Hematopoietic multipotent progenitor cell (in vitro differentiated cells): ENCODE data around the gene NAIP. TPM values are rescaled to one million over a fixed set of nuclear protein-coding genes. Genes with fewer than 3 reads are reported as not detected.
"Not testable (repeated sequence)": the region's sequence is repeated elsewhere in the genome, so short reads cannot be mapped to it uniquely, and the experiment has no call there.

Experiments
- DNase-seq, 3 donors: peaks; one replicate each; pipeline ENCODE4 v3.0.0-alpha.2; 2011 to 2015; ENCODE audit warnings: low read depth in 2 of 3, low spot score in 2 of 3
- total RNA-seq: library from RNA; depleted of rRNA; stranded (reverse); fragments of >200 nt; gene quantifications from one replicate; pipeline ENCODE4 v1.2.3, GENCODE V29; 2012

NAIP gene, protein sequence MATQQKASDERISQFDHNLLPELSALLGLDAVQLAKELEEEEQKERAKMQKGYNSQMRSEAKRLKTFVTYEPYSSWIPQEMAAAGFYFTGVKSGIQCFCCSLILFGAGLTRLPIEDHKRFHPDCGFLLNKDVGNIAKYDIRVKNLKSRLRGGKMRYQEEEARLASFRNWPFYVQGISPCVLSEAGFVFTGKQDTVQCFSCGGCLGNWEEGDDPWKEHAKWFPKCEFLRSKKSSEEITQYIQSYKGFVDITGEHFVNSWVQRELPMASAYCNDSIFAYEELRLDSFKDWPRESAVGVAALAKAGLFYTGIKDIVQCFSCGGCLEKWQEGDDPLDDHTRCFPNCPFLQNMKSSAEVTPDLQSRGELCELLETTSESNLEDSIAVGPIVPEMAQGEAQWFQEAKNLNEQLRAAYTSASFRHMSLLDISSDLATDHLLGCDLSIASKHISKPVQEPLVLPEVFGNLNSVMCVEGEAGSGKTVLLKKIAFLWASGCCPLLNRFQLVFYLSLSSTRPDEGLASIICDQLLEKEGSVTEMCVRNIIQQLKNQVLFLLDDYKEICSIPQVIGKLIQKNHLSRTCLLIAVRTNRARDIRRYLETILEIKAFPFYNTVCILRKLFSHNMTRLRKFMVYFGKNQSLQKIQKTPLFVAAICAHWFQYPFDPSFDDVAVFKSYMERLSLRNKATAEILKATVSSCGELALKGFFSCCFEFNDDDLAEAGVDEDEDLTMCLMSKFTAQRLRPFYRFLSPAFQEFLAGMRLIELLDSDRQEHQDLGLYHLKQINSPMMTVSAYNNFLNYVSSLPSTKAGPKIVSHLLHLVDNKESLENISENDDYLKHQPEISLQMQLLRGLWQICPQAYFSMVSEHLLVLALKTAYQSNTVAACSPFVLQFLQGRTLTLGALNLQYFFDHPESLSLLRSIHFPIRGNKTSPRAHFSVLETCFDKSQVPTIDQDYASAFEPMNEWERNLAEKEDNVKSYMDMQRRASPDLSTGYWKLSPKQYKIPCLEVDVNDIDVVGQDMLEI (N-terminal part only)
- 9.7 TPM for total RNA-seq

DNA sequence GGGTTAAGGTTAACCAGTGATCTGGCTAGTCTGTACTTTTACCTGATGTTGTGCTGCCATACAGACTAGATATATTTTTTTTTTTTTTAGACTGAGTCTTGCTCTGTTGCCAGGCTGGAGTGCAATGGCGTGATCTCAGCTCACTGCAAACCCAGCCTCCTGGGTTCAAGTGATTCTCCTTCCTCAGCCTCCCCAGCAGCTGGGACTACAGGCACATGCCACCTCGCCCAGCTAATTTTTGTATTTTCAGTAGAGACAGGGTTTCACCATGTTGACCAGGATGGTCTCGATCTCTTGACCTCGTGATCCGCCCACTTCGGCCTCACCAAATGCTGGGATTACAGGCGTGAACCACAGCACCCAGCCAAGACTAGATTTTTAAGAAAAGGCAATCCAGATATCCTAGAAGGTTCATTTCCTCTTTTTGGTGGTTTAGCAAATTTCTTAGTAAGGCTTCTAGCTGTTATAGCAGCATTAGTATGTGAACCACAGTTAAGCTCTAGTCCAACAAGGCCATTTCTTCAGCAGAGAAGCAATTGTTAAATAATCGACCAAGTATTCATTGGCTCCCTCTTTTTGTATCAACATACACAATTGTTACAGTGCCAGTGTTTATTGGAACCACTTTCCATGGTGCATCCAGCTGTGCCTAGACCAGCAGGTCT, at the start of gene NAIP:
TSS of gene NAIP (minus strand) at position 51 of the 665 bp plus-strand sequence. CDS start 12,424 bp downstream, outside the sequence.
- not testable (repeated sequence) for DNase-seq

DNA sequence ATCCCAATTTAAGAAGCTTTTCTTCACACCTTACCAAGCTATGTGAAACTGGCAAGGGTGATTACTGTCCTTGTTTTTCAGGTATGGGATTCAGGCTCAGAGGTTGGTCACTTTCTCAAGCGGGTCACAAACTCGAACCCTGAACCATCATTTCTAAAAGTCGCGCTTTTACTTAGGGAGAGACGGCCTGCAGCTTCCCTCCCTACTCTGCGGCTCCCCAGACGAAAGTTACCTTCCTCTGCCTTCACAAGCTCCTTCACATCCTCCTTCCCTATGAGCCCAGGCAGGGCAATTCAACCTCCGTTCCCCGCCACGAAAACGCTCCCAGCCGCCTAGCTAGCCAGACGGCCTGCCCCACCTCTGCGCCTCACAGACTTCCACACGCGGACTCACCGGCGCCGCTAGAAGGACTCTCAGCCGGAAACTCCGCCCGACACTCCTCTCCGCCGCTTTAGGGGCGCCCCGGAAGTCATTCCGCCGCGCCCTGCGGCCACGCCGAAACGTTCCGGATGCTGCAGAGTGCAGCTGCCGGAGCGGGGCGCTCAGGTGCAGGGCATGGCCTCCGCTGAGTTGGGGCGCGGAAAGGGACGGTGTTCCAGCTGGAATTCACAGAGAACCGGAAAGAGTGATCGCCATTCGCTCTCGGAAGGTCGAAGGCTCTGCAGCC, 42.3 kb upstream of the NAIP start, which contains the start of gene GTF2H2:
TSS of gene GTF2H2 (minus strand) at position 415 of the 667 bp plus-strand sequence. CDS start 4,913 bp downstream, outside the sequence.
- DNase-seq = not testable (repeated sequence)

DNA sequence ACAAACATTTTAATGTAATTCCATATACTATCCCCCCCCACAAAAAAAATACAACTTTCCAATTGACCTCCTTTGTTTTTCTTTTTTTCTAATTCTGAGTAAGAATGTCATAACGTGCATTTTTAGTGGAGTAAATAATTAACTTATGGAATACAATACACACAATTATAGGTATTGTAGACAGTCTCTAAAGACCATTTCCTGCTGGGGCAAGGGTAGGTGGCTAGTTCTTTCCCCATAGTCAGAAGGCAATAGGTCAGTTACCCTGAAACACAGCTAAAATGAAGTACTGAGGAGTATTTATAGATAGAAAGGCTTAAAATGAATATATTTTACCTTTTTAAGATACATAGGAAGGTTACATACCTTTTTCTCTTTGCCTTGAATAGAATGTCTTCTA, 36.2 kb upstream of the NAIP start:
- not testable (repeated sequence) for DNase-seq

DNA sequence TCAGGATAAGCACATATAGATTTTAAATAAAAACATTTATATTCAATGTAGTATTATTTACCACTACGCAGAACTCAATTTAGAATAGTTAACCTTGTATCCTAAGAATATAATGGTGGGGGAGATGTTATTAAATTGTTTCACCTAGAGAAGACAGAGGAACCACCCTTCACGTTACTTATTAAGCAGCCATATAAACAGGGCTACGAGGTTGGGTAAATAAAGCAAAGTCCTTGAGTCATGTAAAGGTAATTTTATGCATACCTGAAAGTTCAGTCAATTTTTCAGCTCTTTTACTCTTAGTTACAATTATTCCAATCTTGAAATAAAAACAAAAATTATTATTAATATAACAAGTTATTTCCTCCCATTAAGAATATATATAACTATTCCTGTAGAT, 34.3 kb upstream of the NAIP start:
- not testable (repeated sequence) for DNase-seq

DNA sequence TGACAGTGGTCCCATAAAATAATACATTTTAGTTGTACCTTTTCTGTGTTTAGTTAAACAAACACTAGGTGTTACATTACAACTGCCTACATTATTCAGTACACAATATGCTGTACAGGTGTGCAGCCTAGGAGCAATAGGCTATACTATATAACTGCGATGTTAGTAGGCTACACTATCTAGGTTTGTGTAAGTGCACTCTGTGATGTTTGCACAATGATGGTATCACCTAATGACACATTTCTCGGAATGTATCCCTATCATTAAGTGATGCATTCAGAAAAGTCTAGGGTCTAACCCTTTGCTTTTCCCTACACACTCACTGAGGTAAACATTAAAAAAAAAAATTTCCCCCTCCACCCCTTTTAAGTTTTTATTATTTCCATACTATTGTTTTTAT, 19.7 kb upstream of the NAIP start:
- DNase-seq = not testable (repeated sequence)

DNA sequence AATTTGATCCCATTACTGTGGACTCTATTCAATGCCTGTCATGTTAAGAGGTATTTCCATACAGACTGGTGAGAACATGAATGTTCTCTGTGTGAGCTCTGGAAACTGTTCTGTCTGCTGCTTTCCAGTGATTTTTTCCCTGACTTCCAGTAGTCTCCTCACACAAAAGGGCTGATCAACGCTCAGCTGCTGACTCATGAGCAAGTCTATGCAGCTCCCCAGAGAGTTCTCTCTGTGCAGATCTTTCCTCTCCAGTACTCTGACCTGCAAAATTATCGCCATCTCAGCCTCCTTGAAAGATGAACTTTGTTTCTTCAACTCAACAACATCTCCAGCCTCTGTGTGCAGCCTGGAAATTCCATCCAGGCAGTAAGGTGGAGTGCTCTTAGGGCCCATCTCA, 19.0 kb upstream of the NAIP start:
- not testable (repeated sequence) for DNase-seq

DNA sequence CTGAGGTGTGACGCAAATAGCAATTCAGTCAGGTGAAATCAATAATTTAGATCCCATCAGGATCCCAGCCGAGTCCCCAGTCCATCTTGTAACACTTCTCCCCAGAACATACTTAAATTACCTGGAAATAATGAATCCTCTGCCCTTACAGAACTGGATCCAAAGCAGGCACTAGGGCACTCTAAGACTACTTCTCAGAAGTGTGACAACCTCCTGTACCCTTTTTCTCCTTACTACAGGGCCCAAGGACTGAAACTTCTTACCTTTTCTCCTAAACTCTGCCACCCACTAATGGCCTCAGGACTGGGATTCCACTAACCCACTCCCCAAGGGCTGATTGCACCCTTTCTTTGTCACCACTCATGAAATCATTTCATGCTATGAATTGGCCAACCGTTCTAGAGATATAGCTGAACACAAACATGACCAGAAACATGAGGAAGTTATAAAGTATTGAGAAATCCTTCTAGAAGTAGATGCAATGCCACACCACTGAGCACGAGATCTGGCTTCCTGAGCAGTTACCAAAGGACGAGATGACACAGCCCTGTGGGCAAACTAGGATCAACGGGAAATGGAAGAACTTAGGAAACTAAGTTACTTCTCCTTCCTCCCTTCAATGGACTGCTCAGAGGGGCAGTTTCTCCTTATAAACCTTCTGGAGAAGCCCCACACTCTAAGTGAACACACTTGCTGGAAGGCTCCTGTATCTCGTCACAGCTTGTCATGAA, 6.1 kb upstream of the NAIP start:
- not testable (repeated sequence) for DNase-seq

DNA sequence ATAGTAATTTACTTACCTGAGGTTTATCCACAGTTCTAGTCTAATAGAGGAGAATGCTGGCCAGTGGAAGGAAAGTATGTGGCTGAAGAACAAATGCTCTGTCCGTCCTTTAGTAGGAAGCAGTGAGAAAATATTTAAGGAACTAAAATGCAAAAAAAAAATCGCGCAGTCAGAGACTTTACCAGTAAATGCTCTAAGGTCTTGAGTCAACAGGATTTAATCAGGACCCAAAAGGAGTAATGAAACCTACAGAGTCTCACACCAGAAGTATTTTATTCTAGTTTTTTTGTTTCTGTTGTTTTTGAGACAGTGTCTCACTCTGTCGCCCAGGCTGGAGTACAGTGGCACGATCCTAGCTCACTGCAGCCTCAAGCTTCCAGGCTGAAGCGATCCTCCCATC, 4.5 kb downstream of the NAIP start:
- not testable (repeated sequence) for DNase-seq

DNA sequence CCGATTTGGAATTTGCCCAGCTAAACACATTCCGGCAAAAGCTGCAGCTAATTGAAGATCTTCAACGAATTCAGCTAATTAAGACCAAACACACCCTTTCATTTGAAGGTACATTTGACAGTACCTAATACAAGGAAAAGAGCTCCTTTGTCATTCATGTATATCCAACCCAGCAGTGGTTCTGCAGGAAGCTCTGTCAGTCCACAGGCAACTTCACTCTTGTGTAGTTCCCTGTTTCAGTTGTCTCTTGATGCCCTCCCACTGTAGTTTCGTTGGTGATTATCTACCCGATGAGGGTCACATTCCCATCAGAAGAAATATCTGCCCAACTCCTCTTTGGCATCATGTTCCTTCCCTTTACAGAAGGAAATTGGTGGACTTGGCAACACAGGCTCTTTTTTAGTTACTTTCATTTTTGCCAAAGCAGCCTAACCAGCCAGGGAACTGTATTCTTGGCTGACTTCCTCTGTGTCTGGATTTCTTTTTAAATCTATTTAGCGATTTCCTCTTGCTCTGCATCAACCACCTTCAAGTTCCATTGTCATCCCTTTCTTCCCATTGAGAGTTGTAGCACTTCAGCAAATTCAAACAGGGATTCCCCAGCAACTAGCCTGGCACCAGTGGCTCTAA, 6.6 kb downstream of the NAIP start:
- DNase-seq = not testable (repeated sequence)

DNA sequence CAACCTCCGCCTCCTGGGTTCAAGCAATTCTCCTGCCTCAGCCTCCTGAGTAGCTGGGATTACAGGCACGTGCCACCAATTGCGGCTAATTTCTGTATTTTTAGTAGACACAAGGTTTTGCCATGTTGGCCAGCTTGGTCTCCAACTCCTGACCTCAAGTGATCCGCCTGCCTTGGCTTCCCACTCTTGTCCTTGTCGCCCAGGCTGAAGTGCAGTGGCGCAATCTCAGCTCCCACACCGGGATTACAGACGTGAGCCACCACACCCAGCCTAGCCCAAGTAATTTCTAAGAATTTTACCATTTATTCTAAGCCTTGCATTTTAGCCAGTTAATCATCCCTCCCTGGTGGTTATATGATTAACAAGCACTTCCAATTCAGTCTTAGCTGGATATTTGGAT, 11.0 kb downstream of the NAIP start:
- DNase-seq = no peak

DNA sequence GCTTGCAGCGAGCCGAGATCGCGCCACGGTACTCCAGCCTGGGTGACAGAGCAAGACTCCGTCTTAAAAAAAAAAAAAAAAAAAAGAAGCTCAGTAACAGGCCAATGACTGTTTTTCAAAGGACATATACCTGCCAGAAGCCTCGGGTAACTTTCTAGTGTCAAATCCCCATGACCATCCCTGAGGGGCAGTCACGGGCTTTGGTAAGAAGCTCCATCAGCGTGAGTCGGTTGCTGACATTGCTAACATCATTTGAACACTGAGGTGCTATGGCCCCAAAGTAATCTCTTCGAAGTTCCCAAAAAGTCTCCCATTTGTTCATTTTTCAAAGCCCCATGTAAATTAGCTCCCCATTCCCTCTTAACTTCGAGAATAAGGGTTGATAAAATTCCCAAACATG, 11.6 kb downstream of the NAIP start:
- no peak for DNase-seq

DNA sequence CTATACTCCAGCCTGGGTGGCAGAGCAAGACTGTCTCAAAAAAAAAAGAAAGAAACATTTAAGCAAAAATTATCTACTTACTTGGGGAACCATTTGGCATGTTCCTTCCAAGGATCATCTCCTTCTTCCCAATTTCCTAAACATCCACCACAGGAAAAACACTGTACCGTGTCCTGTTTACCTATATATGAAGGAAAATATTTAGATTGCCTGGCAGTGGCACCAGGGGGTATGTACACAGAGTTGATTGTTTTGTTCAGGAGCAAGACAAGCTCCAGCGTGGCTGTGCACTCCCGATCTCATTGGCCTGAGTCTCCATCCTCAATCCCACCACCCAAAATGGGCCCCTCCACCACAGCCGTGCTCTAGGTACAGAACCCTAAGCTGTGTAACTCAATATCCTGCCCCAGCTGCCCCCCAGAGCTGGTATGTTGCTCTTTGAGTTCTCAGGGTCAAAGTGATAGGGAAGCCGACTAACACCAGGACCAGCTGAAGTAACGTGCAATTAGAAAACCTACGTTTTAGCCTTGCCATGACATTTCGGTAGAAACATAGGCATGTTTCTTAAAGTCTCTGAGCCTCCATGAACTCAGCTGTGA, 13.8 kb downstream of the NAIP start:
- DNase-seq = no peak

DNA sequence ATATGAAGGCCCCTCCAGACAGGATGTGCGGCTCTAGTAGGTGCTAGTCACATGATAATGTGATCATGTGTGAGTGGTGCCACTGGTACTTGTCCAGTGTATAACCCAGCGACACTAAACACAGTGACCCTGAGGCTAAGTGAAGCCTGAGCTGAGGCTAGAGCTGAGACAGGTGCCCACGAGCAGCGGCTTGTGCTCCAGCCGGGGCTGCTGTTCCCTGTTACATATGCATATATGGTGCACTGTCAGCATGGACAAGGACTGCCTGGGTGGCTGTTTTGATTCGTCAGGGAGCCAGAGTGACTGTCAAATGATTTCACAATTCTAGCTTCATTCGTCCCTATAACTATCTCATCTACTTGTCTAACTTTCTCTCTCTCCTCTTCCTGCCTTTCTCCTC, 18.2 kb downstream of the NAIP start:
- DNase-seq = not testable (repeated sequence)

DNA sequence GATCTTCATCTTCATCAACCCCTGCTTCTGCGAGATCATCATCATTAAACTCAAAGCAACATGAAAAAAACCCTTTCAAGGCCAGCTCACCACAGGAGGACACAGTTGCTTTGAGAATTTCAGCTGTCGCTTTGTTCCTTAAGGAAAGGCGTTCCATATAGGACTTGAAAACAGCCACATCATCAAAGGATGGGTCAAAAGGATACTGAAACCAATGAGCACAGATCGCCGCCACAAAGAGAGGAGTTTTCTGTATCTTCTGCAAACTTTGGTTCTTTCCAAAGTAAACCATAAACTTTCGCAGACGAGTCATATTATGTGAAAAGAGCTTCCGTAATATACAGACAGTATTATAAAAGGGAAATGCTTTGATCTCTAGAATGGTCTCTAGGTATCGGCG, 40.3 kb downstream of the NAIP start:
- not testable (repeated sequence) for DNase-seq

DNA sequence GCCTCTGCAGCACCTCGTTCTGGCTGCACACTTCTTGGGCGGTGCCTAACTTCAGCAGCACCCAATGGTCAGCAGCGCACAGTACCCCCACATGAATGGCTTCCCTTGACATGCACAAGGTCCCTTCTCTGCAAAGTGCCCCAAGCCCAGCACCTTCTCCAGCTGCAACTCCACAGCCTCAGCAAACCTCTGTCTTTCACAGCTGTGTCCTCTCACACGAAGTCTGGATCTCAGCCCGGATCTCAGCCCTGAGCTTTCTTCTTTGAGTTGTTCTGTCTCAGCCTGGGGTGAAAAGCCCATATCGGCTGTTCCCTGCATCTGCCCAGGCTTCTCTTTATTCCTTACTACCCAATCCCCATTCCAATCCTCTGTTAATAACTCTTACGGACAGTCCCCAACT, 57.9 kb downstream of the NAIP start:
- not testable (repeated sequence) for DNase-seq

DNA sequence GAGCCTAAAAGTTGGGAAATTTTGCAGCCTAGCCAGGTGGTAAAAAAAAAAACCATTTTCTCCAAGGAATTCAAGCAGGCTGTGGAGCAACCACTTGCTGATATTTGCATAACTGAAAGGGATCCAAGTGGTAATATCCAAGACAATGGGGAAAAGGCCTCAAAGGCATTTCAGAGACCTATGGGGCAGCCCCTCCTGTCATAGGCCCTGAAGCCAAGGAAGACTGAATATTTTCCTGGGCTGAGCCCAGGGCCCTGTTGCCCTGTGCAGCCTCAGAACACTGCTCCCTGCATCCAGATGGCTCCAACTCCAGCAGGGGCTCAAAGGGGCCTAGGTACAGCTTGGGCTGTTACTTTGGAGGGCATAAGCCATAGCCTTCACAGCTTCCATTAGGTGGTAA, 60.6 kb downstream of the NAIP start:
- DNase-seq = not testable (repeated sequence)

DNA sequence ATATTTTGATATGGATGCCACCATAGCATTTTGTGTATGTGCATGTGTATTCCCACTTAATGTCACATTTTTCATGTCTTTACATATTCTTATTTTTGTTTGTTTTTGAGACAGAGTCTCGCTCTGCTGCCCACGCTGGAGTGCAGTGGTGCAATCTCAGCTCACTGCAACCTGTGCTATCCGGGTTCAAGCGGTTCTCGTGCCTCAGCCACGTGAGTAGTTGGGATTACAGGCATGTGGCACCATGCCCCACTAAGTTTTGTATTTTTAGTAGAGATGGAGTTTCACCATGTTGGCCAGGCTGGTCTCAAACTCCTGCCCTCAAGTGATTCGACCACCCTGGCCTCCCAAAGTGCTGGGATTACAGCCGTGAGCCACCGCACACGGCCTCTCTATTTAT, 72.1 kb downstream of the NAIP start:
- not testable (repeated sequence) for DNase-seq

DNA sequence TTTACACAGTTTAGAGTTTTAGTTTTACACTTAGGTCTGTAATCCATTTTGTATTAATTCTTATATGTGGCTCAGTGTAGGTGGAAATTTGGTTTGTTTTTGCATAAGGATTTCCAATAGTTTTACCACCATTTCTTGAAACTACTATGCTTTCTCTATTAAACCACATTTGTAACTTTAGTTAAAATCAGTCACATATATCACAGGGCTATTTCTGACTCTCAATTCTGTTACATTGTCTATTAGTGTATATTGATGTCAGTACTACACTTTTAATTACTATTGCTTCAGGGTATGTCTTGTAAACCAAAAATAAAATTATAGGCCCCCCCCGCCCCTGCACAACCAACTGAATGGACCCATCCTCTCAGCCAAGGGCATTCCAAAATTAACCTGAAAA, 92.6 kb downstream of the NAIP start:
- DNase-seq = not testable (repeated sequence)
